ENCODE results near the gene TMEM182. TPM values are rescaled to one million over a fixed set of nuclear protein-coding genes. Genes with fewer than 3 reads are reported as not detected.

TMEM182 gene
- total RNA-seq, 1 donor from 2014 or later: 2.2 TPM

DNA sequence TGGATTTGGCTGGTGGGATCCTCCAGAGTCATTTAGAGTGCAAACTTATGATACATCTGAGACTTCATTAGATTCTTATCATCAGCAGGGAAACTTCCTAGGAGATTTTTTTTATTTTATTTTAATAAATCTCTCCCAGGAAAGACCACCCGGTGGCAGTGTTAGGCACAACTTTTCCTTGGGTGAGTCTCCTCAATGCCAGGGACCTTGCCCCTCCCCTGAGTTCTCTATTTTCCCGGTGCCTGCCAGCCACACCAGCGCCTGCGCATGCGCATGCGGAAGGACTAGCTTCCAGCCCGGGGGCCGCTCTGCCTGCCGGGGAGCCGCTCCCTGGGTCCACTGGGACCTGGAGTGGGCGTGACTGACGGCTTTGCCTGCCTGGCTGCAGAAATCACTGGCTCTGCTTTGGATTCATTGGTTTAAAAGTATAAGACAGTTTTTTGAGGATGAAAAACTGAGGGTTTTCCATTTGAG is 86.6 kb downstream of the TMEM182 start:
- H3K9me3 ChIP-seq: no peaks in the 10 kb centered on the region
- no peaks in the 10 kb centered on the region for H3K36me3 ChIP-seq
- H3K27me3 ChIP-seq: no peaks in the 10 kb centered on the region
- H3K4me3 ChIP-seq: no peak overlapping the region
- TF ChIP-seq POLR2A (IDR thresholded peaks at IDR 0.05) (no peak), POLR2AphosphoS5 (IDR thresholded peaks at IDR 0.05; ENCODE audit: insufficient read depth in 1 of 2, low read depth in 1 of 2) (no peak), CTCF (IDR thresholded peaks at IDR 0.05) (no peak)
- no peaks in the 10 kb centered on the region for H3K4me1 ChIP-seq
- DNase-seq (ENCODE audit: extremely low spot score in 2 of 2): no peak
- intact Hi-C loops (cut with DNase I): no loop called here
- H3K27ac ChIP-seq: no peak overlapping the region

DNA sequence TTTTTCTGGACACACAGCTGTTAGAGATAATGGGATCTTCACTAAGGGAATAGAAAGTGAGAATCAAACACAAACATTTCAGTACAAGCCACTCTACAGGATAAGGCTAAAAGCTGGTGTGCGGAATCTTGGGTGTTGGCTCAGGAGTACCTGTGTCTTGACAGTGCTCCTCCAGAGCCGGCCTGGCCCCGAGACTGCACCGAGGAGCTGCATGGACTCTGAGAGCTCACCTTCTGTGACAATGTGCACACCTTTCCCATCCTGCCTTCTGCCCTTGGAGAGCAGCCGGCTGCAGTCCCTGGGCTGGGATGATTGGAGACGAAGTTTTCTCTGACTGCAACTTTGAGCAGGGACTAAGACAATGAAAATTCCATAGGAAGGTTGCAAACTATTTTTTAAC is 89.1 kb downstream of the TMEM182 start:
- no peak overlapping the region for H3K27ac ChIP-seq
- no peaks in the 10 kb centered on the region for H3K4me1 ChIP-seq
- no peak overlapping the region for H3K4me3 ChIP-seq
- TF ChIP-seq CTCF (IDR thresholded peaks at IDR 0.05) (no peak), POLR2AphosphoS5 (IDR thresholded peaks at IDR 0.05; ENCODE audit: insufficient read depth in 1 of 2, low read depth in 1 of 2) (no peak), POLR2A (IDR thresholded peaks at IDR 0.05) (no peak)
- H3K36me3 ChIP-seq: no peaks in the 10 kb centered on the region
- H3K9me3 ChIP-seq: no peaks in the 10 kb centered on the region
- DNase-seq (ENCODE audit: extremely low spot score in 2 of 2): no peak
- no peaks in the 10 kb centered on the region for H3K27me3 ChIP-seq
- intact Hi-C loops (cut with DNase I): no loop called here

- no peak for DNase-seq (ENCODE audit: extremely low spot score in 2 of 2)
- H3K36me3 ChIP-seq: no peaks in the 10 kb centered on the region
- TF ChIP-seq POLR2AphosphoS5 (IDR thresholded peaks at IDR 0.05; ENCODE audit: insufficient read depth in 1 of 2, low read depth in 1 of 2) (no peak), POLR2A (IDR thresholded peaks at IDR 0.05) (no peak), CTCF (IDR thresholded peaks at IDR 0.05) (no peak)
- intact Hi-C loops (cut with DNase I): no loop called here
- H3K4me3 ChIP-seq: no peak overlapping the region
- H3K9me3 ChIP-seq: no peaks in the 10 kb centered on the region
- no peaks in the 10 kb centered on the region for H3K27me3 ChIP-seq
- no peaks in the 10 kb centered on the region for H3K4me1 ChIP-seq
- H3K27ac ChIP-seq: no peak overlapping the region
Measured at GRCh38 chr2:102852867-102853266, 91.0 kb downstream of the TMEM182 start.

Other genes with a start within 250 kb of the TMEM182 start
- gene SLC9A2, start 142.5 kb upstream of the TMEM182 start, total RNA-seq: not detected